ENCODE measurements around the gene TAPT1. TPM values are rescaled to one million over a fixed set of nuclear protein-coding genes. Genes with fewer than 3 reads are reported as not detected.
"Not testable (repeated sequence)": the region's sequence is repeated elsewhere in the genome, so short reads cannot be mapped to it uniquely, and the experiment has no call there.

The TAPT1 gene
- polyA plus RNA-seq, 1 donor: 29.4 TPM

DNA sequence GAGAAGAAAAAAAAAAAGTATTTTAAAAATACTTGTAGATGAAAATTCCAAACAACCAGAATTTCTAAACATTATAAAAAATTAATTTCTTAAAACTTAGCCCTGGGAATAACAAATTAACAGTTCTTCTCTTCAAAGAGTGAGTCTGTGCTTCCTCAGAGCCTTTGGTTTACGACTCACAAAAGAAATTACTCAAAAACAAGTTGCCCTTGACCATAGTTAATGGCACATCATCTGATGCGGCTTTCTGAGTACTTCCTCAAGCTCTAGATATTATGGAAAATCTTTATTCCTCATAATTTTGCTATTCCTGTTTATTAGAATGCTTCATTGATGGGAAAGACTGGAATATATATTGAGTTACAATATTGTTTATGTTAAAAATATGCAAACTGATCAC is 23.7 kb downstream of the TAPT1 start:
- H3K9me3 ChIP-seq (ENCODE audit: control insufficient read depth, low read depth, low read length): no peaks in the 10 kb centered on the region
- H3K27me3 ChIP-seq (ENCODE audit: control insufficient read depth, insufficient read depth, low read length): no peaks in the 10 kb centered on the region
- no CpG with 5 or more reads among the region's 2 CpGs for WGBS (ENCODE audit: insufficient coverage, low lambda C conversion rate)

DNA sequence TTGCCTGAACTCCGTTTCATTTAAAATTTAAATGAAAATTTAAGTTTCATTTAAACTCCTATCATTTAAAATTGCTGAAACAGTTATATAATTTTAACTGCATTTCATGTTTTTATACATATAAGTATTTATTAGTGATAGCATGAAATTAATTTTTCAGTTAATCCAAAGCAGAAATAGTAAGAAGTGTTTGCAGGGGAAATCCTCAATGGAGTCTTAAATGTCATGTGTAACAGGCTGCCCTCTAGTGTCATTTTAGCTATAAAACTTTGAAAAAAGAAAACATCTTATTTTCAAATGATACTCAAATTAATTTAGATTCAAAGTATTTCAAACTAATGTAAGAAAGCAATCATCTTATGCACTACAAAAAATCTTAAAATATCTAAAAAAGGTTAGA is 27.2 kb downstream of the TAPT1 start:
- Histone ChIP-seq H3K9me3 (ENCODE audit: control insufficient read depth, low read depth, low read length) (no peaks in the 10 kb centered on the region), H3K4me1 (ENCODE audit: control insufficient read depth, insufficient read depth, low read length) (peaks cover 7% of the 10 kb centered on the region), H3K27ac (ENCODE audit: low read length) (no peak overlapping the region), H3K36me3 (ENCODE audit: control insufficient read depth, insufficient read depth, low read length) (peaks cover 12% of the 10 kb centered on the region), H3K4me3 (ENCODE audit: low read length) (no peak overlapping the region), H3K27me3 (ENCODE audit: control insufficient read depth, insufficient read depth, low read length) (no peaks in the 10 kb centered on the region)
- 100% methylated on average over 1 of the region's 1 CpG for WGBS (ENCODE audit: insufficient coverage, low lambda C conversion rate)
- DNase-seq: no peak

More for the DNA sequence above, 23.7 kb downstream of the TAPT1 start:
- Histone ChIP-seq H3K36me3 (ENCODE audit: control insufficient read depth, insufficient read depth, low read length) (peaks cover 15% of the 10 kb centered on the region), H3K27ac (ENCODE audit: low read length) (no peak overlapping the region), H3K4me1 (ENCODE audit: control insufficient read depth, insufficient read depth, low read length) (no peaks in the 10 kb centered on the region), H3K4me3 (ENCODE audit: low read length) (no peak overlapping the region)
- DNase-seq: no peak

DNA sequence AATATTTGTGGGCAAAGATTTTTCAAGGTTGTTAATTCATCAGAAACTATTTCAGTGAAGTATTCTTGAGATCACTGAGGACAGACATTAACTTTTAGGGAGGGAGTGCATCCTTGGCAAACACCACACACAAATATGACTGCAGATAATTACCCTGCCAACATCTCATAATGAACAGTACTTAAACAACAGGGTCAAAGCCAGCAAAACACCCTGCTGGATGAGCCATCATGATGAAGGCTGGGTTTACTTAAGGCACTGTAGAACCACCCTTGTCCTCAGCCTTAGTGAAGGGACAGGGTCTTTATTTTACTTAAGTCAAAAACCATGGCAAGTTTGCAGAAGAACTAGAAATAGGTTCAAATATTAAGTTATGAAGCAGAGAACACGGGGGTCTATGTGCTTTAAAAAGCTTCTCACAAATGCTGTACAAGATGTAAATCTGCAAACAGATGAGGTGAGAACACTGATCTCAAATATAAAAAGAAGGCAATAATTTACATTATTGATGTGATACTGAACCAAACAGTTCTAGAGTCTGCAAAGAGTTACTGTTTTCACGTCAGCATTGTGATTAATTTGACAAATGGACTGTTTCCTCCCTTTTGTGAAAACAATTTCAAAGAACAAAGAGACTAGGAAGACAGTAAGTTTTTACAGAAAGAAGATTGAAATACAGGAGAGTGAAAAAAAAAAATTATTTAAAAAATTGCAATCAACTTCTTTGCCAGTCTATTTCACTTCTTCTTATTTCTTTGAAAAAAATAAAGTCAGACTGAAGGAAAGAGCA is 28.2 kb downstream of the TAPT1 start:
- Histone ChIP-seq H3K4me1 (ENCODE audit: control insufficient read depth, insufficient read depth, low read length) (peaks cover 7% of the 10 kb centered on the region), H3K4me3 (ENCODE audit: low read length) (no peak overlapping the region), H3K36me3 (ENCODE audit: control insufficient read depth, insufficient read depth, low read length) (peaks cover 12% of the 10 kb centered on the region), H3K27ac (ENCODE audit: low read length) (no peak overlapping the region), H3K27me3 (ENCODE audit: control insufficient read depth, insufficient read depth, low read length) (no peaks in the 10 kb centered on the region), H3K9me3 (ENCODE audit: control insufficient read depth, low read depth, low read length) (no peaks in the 10 kb centered on the region)
- DNase-seq: no peak
- WGBS (ENCODE audit: insufficient coverage, low lambda C conversion rate): 80% methylated on average over 2 of the region's 2 CpGs

DNA sequence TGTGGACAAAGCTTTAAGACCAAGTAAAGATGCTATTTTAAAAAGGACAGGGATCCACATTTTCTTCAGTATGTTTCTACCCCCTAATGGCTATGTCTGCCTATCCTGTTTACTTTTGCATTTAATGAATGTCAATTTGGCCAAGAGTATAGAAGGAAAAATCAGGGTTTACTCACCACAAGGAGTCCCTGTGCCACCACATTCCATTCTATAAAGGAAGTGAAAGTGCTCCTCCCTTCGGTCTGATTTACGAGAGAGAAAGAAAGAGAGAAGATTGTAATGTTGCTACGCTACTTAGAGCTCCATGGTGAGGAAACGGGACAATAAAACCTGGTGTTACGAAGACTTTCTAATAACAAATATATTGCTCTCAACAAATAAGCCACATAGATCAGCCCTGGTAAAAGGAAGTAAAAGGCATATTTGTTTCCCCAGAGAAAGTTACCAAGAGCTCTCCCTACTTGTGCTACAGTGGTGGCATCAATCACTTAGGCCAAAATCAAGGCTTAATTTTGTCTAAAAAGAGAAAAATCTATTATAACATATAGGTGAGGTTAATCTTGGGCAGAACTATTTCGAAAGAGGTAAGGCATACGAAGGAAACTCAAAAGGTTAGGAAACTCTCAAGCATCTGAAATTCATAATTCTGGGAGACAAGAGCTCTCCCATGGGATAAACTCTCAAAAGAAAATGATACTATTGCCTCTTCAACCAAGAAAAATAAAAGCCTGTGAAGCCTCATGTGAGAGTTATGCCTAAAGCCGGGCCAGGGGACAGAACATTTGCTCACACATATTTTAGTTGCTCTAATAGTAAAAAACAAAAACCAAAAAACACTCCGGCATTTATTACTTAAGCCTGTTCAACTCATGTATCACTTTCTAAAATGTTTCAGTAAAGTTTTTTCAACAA is 29.5 kb downstream of the TAPT1 start:
- peak overlapping the region; percentile 8 for H3K27ac ChIP-seq (ENCODE audit: low read length)
- no peaks in the 10 kb centered on the region for H3K9me3 ChIP-seq (ENCODE audit: control insufficient read depth, low read depth, low read length)
- H3K27me3 ChIP-seq (ENCODE audit: control insufficient read depth, insufficient read depth, low read length): no peaks in the 10 kb centered on the region
- H3K36me3 ChIP-seq (ENCODE audit: control insufficient read depth, insufficient read depth, low read length): peaks cover 10% of the 10 kb centered on the region
- peak; percentile 36 to 69 for DNase-seq
- peaks cover 7% of the 10 kb centered on the region for H3K4me1 ChIP-seq (ENCODE audit: control insufficient read depth, insufficient read depth, low read length)
- H3K4me3 ChIP-seq (ENCODE audit: low read length): no peak overlapping the region
- 61% methylated on average over 5 of the region's 9 CpGs for WGBS (ENCODE audit: insufficient coverage, low lambda C conversion rate)

DNA sequence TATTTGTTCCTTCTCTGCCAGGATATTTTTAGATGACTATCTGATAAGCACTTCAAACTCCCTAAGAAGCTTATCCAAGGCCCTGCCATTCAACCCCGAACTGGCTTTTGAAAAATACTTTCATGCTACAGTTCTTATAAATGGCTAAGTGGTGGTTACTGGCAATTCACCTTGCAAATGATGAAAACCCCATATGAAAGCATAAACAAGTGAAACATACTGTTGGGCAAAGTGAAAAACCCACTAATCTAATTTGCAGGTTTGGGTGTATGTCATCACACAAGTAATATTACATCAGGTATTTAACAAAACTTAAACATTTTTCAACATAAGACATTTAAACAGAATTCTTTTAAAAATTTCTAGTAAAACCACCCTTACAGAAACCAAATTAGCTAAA is 31.1 kb downstream of the TAPT1 start:
- Histone ChIP-seq H3K27me3 (ENCODE audit: control insufficient read depth, insufficient read depth, low read length) (no peaks in the 10 kb centered on the region), H3K27ac (ENCODE audit: low read length) (no peak overlapping the region), H3K4me3 (ENCODE audit: low read length) (no peak overlapping the region), H3K4me1 (ENCODE audit: control insufficient read depth, insufficient read depth, low read length) (peaks cover 7% of the 10 kb centered on the region), H3K9me3 (ENCODE audit: control insufficient read depth, low read depth, low read length) (no peaks in the 10 kb centered on the region), H3K36me3 (ENCODE audit: control insufficient read depth, insufficient read depth, low read length) (peaks cover 16% of the 10 kb centered on the region)
- no peak for DNase-seq
- WGBS (ENCODE audit: insufficient coverage, low lambda C conversion rate): no CpG with 5 or more reads among the region's 1 CpG

DNA sequence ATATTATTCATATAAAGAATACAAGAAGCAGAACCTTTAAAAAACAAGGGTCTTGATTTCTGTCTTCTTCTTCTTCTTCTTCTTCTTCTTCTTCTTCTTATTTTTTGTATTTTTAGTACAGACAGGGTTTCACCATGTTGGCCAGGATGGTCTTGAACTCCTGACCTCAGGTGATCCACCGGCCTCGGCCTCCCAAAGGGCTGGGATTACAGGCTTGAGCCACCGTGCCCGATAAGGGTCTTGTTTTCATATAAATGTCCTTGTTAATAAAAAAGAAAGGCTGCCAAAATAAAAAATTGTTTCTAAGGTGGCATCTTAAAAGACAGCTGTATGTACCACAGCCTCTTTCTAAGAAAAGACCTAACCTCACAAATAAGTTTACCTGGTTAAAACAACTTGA is 31.5 kb downstream of the TAPT1 start:
- H3K27me3 ChIP-seq (ENCODE audit: control insufficient read depth, insufficient read depth, low read length); H3K9me3 ChIP-seq (ENCODE audit: control insufficient read depth, low read depth, low read length); H3K27ac ChIP-seq (ENCODE audit: low read length); H3K4me1 ChIP-seq (ENCODE audit: control insufficient read depth, insufficient read depth, low read length); DNase-seq; H3K4me3 ChIP-seq (ENCODE audit: low read length): not testable (repeated sequence)
- peaks cover 19% of the 10 kb centered on the region for H3K36me3 ChIP-seq (ENCODE audit: control insufficient read depth, insufficient read depth, low read length)
- WGBS (ENCODE audit: insufficient coverage, low lambda C conversion rate): 95% methylated on average over 4 of the region's 4 CpGs

DNA sequence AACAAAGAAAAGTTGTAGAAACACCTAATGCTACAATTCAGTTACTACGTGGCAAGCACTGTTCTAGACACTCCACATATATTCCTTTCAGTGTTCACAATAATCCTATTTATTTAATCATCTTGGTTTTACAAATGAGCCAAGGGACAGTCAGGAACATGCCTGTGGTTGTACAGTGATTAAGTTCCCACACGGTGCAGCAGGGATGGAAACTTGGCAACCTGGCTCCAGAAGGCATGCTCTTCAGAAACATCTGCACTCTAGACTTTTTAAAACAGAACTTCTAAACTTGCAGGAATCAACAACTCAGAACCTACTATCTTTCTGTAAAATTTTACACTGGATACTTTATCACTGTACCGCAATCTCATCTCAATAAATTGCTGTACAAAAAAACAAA is 32.1 kb downstream of the TAPT1 start:
- H3K9me3 ChIP-seq (ENCODE audit: control insufficient read depth, low read depth, low read length): no peaks in the 10 kb centered on the region
- no peak overlapping the region for H3K27ac ChIP-seq (ENCODE audit: low read length)
- H3K27me3 ChIP-seq (ENCODE audit: control insufficient read depth, insufficient read depth, low read length): no peaks in the 10 kb centered on the region
- DNase-seq: no peak
- no CpG with 5 or more reads among the region's 3 CpGs for WGBS (ENCODE audit: insufficient coverage, low lambda C conversion rate)
- H3K4me1 ChIP-seq (ENCODE audit: control insufficient read depth, insufficient read depth, low read length): peaks cover 7% of the 10 kb centered on the region
- H3K36me3 ChIP-seq (ENCODE audit: control insufficient read depth, insufficient read depth, low read length): peaks cover 22% of the 10 kb centered on the region
- no peak overlapping the region for H3K4me3 ChIP-seq (ENCODE audit: low read length)

DNA sequence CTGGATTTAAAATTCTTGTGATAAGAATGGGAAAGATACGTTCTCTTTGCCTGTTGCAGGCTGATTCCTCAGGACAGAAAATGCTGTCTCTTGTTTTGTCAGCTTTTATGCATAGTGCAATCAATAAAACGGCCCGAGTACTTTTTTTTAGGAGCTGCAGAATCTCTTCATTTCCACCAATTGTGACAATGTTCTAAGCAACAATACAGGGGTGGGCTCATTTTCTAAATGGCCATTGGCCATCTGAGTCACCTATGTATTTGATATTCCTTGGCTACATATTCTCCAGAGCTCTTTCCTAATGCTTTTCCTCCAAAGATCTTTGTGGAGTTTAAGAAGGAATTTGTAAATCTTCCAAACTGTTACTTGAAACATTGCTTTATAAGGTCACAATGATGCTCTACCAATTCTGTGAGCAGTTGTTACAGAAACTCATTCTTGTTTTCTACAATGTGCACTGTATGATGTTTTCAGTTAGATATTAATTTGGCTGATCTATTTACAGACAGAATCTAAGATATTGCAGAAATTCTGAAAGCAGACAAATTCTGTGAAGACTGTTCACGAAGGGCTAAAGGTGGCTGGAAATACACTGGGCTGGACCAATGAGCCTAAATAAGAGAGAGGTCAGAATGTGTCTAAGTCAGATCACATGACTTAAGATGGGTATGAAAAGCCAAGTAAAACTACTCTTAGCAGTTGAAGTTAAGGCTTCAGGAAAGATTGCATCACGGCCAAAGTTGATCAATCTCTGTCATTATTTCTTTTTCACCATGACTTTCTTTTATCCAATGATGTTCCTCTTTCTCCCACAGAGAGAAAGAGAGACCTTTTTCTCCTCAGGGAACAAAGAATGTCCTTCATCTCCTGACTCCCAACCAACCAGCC is 33.4 kb downstream of the TAPT1 start:
- Histone ChIP-seq H3K27me3 (ENCODE audit: control insufficient read depth, insufficient read depth, low read length) (no peaks in the 10 kb centered on the region), H3K27ac (ENCODE audit: low read length) (no peak overlapping the region), H3K36me3 (ENCODE audit: control insufficient read depth, insufficient read depth, low read length) (peaks cover 21% of the 10 kb centered on the region), H3K4me3 (ENCODE audit: low read length) (no peak overlapping the region), H3K4me1 (ENCODE audit: control insufficient read depth, insufficient read depth, low read length) (peaks cover 7% of the 10 kb centered on the region), H3K9me3 (ENCODE audit: control insufficient read depth, low read depth, low read length) (no peaks in the 10 kb centered on the region)
- WGBS (ENCODE audit: insufficient coverage, low lambda C conversion rate): 65% methylated on average over 2 of the region's 5 CpGs
- no peak for DNase-seq

DNA sequence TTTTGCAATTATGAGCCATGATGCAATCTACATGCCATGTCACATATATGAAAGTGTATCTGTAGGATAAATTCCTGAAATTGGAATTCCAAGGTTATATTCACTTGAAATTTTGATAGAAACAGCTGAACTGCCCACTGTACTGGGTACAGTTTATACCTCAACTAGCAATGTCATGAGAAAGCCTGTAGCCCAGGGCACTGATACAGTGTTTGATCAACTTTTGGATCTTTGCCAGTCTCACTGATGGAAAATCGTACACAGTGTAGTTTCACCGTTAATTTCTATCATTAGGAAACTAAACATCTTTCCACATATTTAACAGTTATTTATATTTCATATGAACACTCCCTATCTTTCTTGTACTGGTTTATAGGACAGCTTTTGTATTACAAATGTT is 34.2 kb downstream of the TAPT1 start:
- H3K36me3 ChIP-seq (ENCODE audit: control insufficient read depth, insufficient read depth, low read length): peaks cover 21% of the 10 kb centered on the region
- H3K4me1 ChIP-seq (ENCODE audit: control insufficient read depth, insufficient read depth, low read length): peaks cover 7% of the 10 kb centered on the region
- H3K9me3 ChIP-seq (ENCODE audit: control insufficient read depth, low read depth, low read length): no peaks in the 10 kb centered on the region
- no peak overlapping the region for H3K27ac ChIP-seq (ENCODE audit: low read length)
- no peak for DNase-seq
- 63% methylated on average over 2 of the region's 2 CpGs for WGBS (ENCODE audit: insufficient coverage, low lambda C conversion rate)
- H3K27me3 ChIP-seq (ENCODE audit: control insufficient read depth, insufficient read depth, low read length): no peaks in the 10 kb centered on the region
- no peak overlapping the region for H3K4me3 ChIP-seq (ENCODE audit: low read length)

DNA sequence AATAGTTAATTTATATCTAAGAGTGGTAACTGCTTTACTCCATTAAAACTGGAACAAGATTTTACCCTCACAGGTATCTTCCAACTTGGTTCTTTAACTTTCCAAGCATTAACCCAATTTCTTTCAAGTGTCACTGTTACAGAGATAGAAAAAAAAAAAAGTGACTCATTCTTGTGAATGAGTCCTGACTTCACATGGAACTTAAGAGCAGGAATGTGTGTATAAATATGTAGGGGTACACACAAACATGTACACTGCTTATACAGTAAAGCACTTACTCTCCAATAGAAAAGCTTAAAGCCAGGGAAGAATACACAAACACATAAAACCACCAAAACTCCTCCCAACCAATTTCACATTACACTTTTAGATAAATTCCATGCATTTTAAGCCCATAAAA is 38.8 kb downstream of the TAPT1 start:
- Histone ChIP-seq H3K27ac (ENCODE audit: low read length) (no peak overlapping the region), H3K9me3 (ENCODE audit: control insufficient read depth, low read depth, low read length) (no peaks in the 10 kb centered on the region), H3K36me3 (ENCODE audit: control insufficient read depth, insufficient read depth, low read length) (peaks cover 30% of the 10 kb centered on the region), H3K27me3 (ENCODE audit: control insufficient read depth, insufficient read depth, low read length) (no peaks in the 10 kb centered on the region), H3K4me3 (ENCODE audit: low read length) (no peak overlapping the region), H3K4me1 (ENCODE audit: control insufficient read depth, insufficient read depth, low read length) (no peaks in the 10 kb centered on the region)
- no peak for DNase-seq
